Trophoblast cell (in vitro differentiated cells and primary cell): ENCODE measurements around the gene CIT.

Experiments
- DNase-seq, 2 donors: peaks; one replicate each; pipeline ENCODE4 v3.0.0-alpha.2; 2016
- H2AFZ ChIP-seq: 2 replicates; pipeline ENCODE4 v1.6.1; 2013; ENCODE audit warnings: low read length, moderate library complexity, mild to moderate bottlenecking; ENCODE audit not compliant: insufficient read depth, poor library complexity
- H2AK5ac ChIP-seq: 2 replicates; pipeline ENCODE4 v1.6.1; 2013; ENCODE audit warnings: mild to moderate bottlenecking, low read length
- H2BK120ac ChIP-seq: 2 replicates; pipeline ENCODE4 v1.6.1; 2013; ENCODE audit warnings: low read length, mild to moderate bottlenecking, moderate library complexity; ENCODE audit not compliant: insufficient read depth, poor library complexity
- H2BK12ac ChIP-seq: 2 replicates; pipeline ENCODE4 v1.6.1; 2013; ENCODE audit warnings: mild to moderate bottlenecking, low read length, moderate library complexity
- H2BK5ac ChIP-seq: 2 replicates; pipeline ENCODE4 v1.6.1; 2013; ENCODE audit warnings: low read length, low read depth, moderate library complexity, mild to moderate bottlenecking; ENCODE audit not compliant: poor library complexity
- H3K14ac ChIP-seq: 2 replicates; pipeline ENCODE4 v1.6.1; 2013; ENCODE audit warnings: mild to moderate bottlenecking, low read length
- H3K18ac ChIP-seq: 2 replicates; pipeline ENCODE4 v1.6.1; 2013; ENCODE audit warnings: mild to moderate bottlenecking, low read length
- H3K23ac ChIP-seq: 2 replicates; pipeline ENCODE4 v1.6.1; 2013; ENCODE audit warnings: low read length
- H3K27ac ChIP-seq: 2 replicates; pipeline ENCODE4 v1.5.1; 2013; ENCODE audit warnings: low read depth, mild to moderate bottlenecking, inconsistent platforms, low read length, moderate library complexity
- H3K27me3 ChIP-seq: 2 replicates; pipeline ENCODE4 v1.6.1; 2013; ENCODE audit warnings: inconsistent platforms, mild to moderate bottlenecking, low read length, moderate library complexity; ENCODE audit not compliant: insufficient read depth
- H3K36me3 ChIP-seq, 2 experiments: 1 replicate in 1 of 2; 2 replicates in 1 of 2; pipeline ENCODE4 v1.6.1; 2013; ENCODE audit warnings: low read length in 2 of 2, mild to moderate bottlenecking in 2 of 2, moderate library complexity in 1 of 2; ENCODE audit not compliant: insufficient read depth in 2 of 2, control insufficient read depth in 1 of 2
- H3K4ac ChIP-seq: 2 replicates; pipeline ENCODE4 v1.6.1; 2013; ENCODE audit warnings: low read depth, mild to moderate bottlenecking, low read length, moderate library complexity
- H3K4me1 ChIP-seq, 2 experiments: 1 replicate in 1 of 2; 2 replicates in 1 of 2; pipeline ENCODE4 v1.6.1; 2013; ENCODE audit warnings: low read length in 2 of 2, mild to moderate bottlenecking in 2 of 2, moderate library complexity in 1 of 2; ENCODE audit not compliant: insufficient read depth in 2 of 2, control insufficient read depth in 1 of 2
- H3K4me2 ChIP-seq: 2 replicates; pipeline ENCODE4 v1.6.1; 2013; ENCODE audit warnings: inconsistent platforms, mild to moderate bottlenecking, low read length, moderate library complexity
- H3K4me3 ChIP-seq: 2 replicates; pipeline ENCODE4 v1.5.1; 2013; ENCODE audit warnings: mild to moderate bottlenecking, low read depth, low read length, inconsistent platforms
- H3K79me1 ChIP-seq: one replicate; pipeline ENCODE4 v1.6.1; 2013; ENCODE audit warnings: low read length
- H3K79me2 ChIP-seq: 2 replicates; pipeline ENCODE4 v1.6.1; 2013; ENCODE audit warnings: low read length, mild to moderate bottlenecking; ENCODE audit not compliant: control insufficient read depth, insufficient read depth, poor library complexity
- H3K9ac ChIP-seq: 2 replicates; pipeline ENCODE4 v1.6.1; 2013; ENCODE audit warnings: mild to moderate bottlenecking, low read length
- H3K9me3 ChIP-seq: 2 replicates; pipeline ENCODE4 v1.6.1; 2013; ENCODE audit warnings: low read depth, mild to moderate bottlenecking, control low read depth, inconsistent platforms, low read length; ENCODE audit not compliant: insufficient read depth
- H4K12ac ChIP-seq: 2 replicates; pipeline ENCODE4 v1.6.1; 2013; ENCODE audit warnings: low read depth, mild to moderate bottlenecking, low read length, moderate library complexity
- H4K8ac ChIP-seq: 2 replicates; pipeline ENCODE4 v1.6.1; 2013; ENCODE audit warnings: low read depth, mild to moderate bottlenecking, low read length, moderate library complexity
- H4K91ac ChIP-seq: one replicate; pipeline ENCODE4 v1.6.1; 2013; ENCODE audit warnings: low read depth, mild to moderate bottlenecking, low read length, moderate library complexity
- WGBS: extraction: QIAGEN DNeasy Blood & Tissue Kit; methylation state at CpG from one replicate; pipeline ENCODE4 v1.1.7; 2013; ENCODE audit warnings: missing lambda C conversion rate; ENCODE audit not compliant: insufficient read length, insufficient coverage; ENCODE audit errors: extremely low coverage; 5-methylcytosine and 5-hydroxymethylcytosine counted together

Gene CIT

GRCh38 chr12:119746169-119746568 lies 131.0 kb downstream of the CIT start:
- no peaks in the 10 kb centered on the region for H3K79me2 ChIP-seq
- H3K36me3 ChIP-seq = peaks cover 7 to 8% of the 10 kb centered on the region in 2 experiments
- H3K27ac ChIP-seq = no peak overlapping the region
- no peak overlapping the region for H4K8ac ChIP-seq
- H3K27me3 ChIP-seq = no peaks in the 10 kb centered on the region
- no peak overlapping the region for H4K91ac ChIP-seq
- no peaks in the 10 kb centered on the region for H3K79me1 ChIP-seq
- no peak overlapping the region for H3K4ac ChIP-seq
- H2BK120ac ChIP-seq = no peak overlapping the region
- no peak overlapping the region for H2AFZ ChIP-seq
- DNase-seq = no peak
- no peak overlapping the region for H3K4me2 ChIP-seq
- no peak overlapping the region for H3K23ac ChIP-seq
- H3K4me3 ChIP-seq = no peak overlapping the region
- no peak overlapping the region for H3K14ac ChIP-seq
- H3K4me1 ChIP-seq = no peaks in the 10 kb centered on the region
- no peak overlapping the region for H3K9ac ChIP-seq
- H3K18ac ChIP-seq = no peak overlapping the region
- no peak overlapping the region for H2AK5ac ChIP-seq
- no peak overlapping the region for H4K12ac ChIP-seq
- WGBS = no CpG with 5 or more reads among the region's 2 CpGs
- H3K9me3 ChIP-seq = no peaks in the 10 kb centered on the region
- H2BK12ac ChIP-seq = no peak overlapping the region
- H2BK5ac ChIP-seq = no peak overlapping the region

- Histone ChIP-seq H3K9me3 (no peaks in the 10 kb centered on the region), H3K4me1 (no peaks in the 10 kb centered on the region), H3K4ac (no peak overlapping the region), H3K23ac (no peak overlapping the region), H3K27ac (no peak overlapping the region), H3K27me3 (no peaks in the 10 kb centered on the region), H2AK5ac (no peak overlapping the region), H3K4me2 (no peak overlapping the region), H3K9ac (no peak overlapping the region), H2BK12ac (no peak overlapping the region), H4K8ac (no peak overlapping the region), H3K14ac (no peak overlapping the region), H2BK120ac (no peak overlapping the region), H3K79me1 (no peaks in the 10 kb centered on the region), H3K4me3 (no peak overlapping the region), H3K79me2 (no peaks in the 10 kb centered on the region), H3K18ac (no peak overlapping the region), H2BK5ac (no peak overlapping the region), H3K36me3 (peaks cover 2 to 6% of the 10 kb centered on the region in 2 experiments), H2AFZ (no peak overlapping the region), H4K91ac (no peak overlapping the region), H4K12ac (no peak overlapping the region)
- no peak for DNase-seq
- no CpG with 5 or more reads among the region's 1 CpG for WGBS
Observed at GRCh38 chr12:119744900-119745606, 132.1 kb downstream of the CIT start.

- Histone ChIP-seq H3K9ac (no peak overlapping the region), H3K27ac (no peak overlapping the region), H2BK120ac (no peak overlapping the region), H2BK5ac (no peak overlapping the region), H3K4ac (no peak overlapping the region), H3K4me1 (no peaks in the 10 kb centered on the region), H3K36me3 (peaks cover 2 to 4% of the 10 kb centered on the region in 2 experiments), H2AK5ac (no peak overlapping the region), H3K4me3 (no peak overlapping the region), H3K9me3 (no peaks in the 10 kb centered on the region), H3K27me3 (no peaks in the 10 kb centered on the region), H4K12ac (no peak overlapping the region), H3K4me2 (no peak overlapping the region), H3K79me1 (no peaks in the 10 kb centered on the region), H3K18ac (no peak overlapping the region), H3K23ac (no peak overlapping the region), H2AFZ (no peak overlapping the region), H4K8ac (no peak overlapping the region), H3K14ac (no peak overlapping the region), H2BK12ac (no peak overlapping the region), H3K79me2 (no peaks in the 10 kb centered on the region), H4K91ac (no peak overlapping the region)
- no CpG with 5 or more reads among the region's 3 CpGs for WGBS
- DNase-seq = no peak
Observed at GRCh38 chr12:119742700-119743099, 134.4 kb downstream of the CIT start.

- Histone ChIP-seq H3K18ac (no peak overlapping the region), H3K79me1 (no peaks in the 10 kb centered on the region), H2BK12ac (no peak overlapping the region), H3K9me3 (no peaks in the 10 kb centered on the region), H3K27me3 (no peaks in the 10 kb centered on the region), H3K4me1 (no peaks in the 10 kb centered on the region), H2BK120ac (no peak overlapping the region), H3K27ac (no peak overlapping the region), H3K9ac (no peak overlapping the region), H2BK5ac (no peak overlapping the region), H3K4me2 (no peak overlapping the region), H3K79me2 (no peaks in the 10 kb centered on the region), H3K14ac (no peak overlapping the region), H4K8ac (no peak overlapping the region), H3K4ac (no peak overlapping the region), H3K4me3 (no peak overlapping the region), H2AFZ (no peak overlapping the region), H3K23ac (no peak overlapping the region), H2AK5ac (no peak overlapping the region), H4K91ac (no peak overlapping the region), H4K12ac (no peak overlapping the region), H3K36me3 (peaks cover 2 to 4% of the 10 kb centered on the region in 2 experiments)
- WGBS = no CpG with 5 or more reads among the region's 4 CpGs
- DNase-seq = no peak
Observed at GRCh38 chr12:119740830-119741229, 136.3 kb downstream of the CIT start.
